ENCODE results near the gene CD2.

- TF ChIP-seq CTCF (IDR thresholded peaks at IDR 0.05): no peak
- no peak for TF ChIP-seq POLR2A (IDR thresholded peaks at IDR 0.05)
- TF ChIP-seq POLR2AphosphoS5 (IDR thresholded peaks at IDR 0.05): no peak
Observed at GRCh38 chr1:116777831-116778830, 23.9 kb downstream of the CD2 start.

Data from transverse colon (tissue), 4 donors.